GM18858 (cell line): ENCODE measurements around the gene ZFP36L2.
"Not testable (repeated sequence)": the region's sequence is repeated elsewhere in the genome, so short reads cannot be mapped to it uniquely, and the experiment has no call there.

ENCODE experiments used
- ATAC-seq: cut with Tn5 transposase; IDR thresholded peaks from one replicate; pipeline ENCODE4 v1.9.1; 2021; ENCODE audit not compliant: unreplicated experiment

The ZFP36L2 gene

GRCh38 chr2:43210125-43210466, 16.3 kb downstream of the ZFP36L2 start:
- ATAC-seq = no peak

GRCh38 chr2:43209204-43209717, 17.1 kb downstream of the ZFP36L2 start:
- no peak for ATAC-seq

- no peak for ATAC-seq
These were observed 18.7 kb downstream of the ZFP36L2 start for GRCh38 chr2:43207553-43208300.

- no peak for ATAC-seq
These were observed 19.8 kb downstream of the ZFP36L2 start for GRCh38 chr2:43206602-43207001.

GRCh38 chr2:43203373-43203772, 23.0 kb downstream of the ZFP36L2 start:
- ATAC-seq = no peak

GRCh38 chr2:43202289-43202688, 24.1 kb downstream of the ZFP36L2 start:
- ATAC-seq = no peak

- no peak for ATAC-seq
These were observed 24.9 kb downstream of the ZFP36L2 start for GRCh38 chr2:43201497-43201896.

- no peak for ATAC-seq
These were observed 25.4 kb downstream of the ZFP36L2 start for GRCh38 chr2:43201016-43201415.

GRCh38 chr2:43199492-43200488, 26.6 kb downstream of the ZFP36L2 start:
- no peak for ATAC-seq

- ATAC-seq = no peak
These were observed 28.1 kb downstream of the ZFP36L2 start for GRCh38 chr2:43198263-43198662.

GRCh38 chr2:43197588-43197896, 28.9 kb downstream of the ZFP36L2 start:
- ATAC-seq = no peak

GRCh38 chr2:43196768-43197587, 29.4 kb downstream of the ZFP36L2 start:
- no peak for ATAC-seq

- ATAC-seq = peak; percentile 34
These were observed 32.1 kb downstream of the ZFP36L2 start for GRCh38 chr2:43194121-43194869.

GRCh38 chr2:43193652-43194120, 32.7 kb downstream of the ZFP36L2 start:
- no peak for ATAC-seq

- ATAC-seq = no peak
These were observed 33.4 kb downstream of the ZFP36L2 start for GRCh38 chr2:43192744-43193651.

- ATAC-seq = no peak
These were observed 34.4 kb downstream of the ZFP36L2 start for GRCh38 chr2:43191947-43192516.

- no peak for ATAC-seq
These were observed 35.9 kb downstream of the ZFP36L2 start for GRCh38 chr2:43190311-43191052.

- ATAC-seq = not testable (repeated sequence)
These were observed 36.5 kb downstream of the ZFP36L2 start for GRCh38 chr2:43189861-43190260.
